GM23248 (cell line): ENCODE data around the gene ARSA. TPM values are rescaled to one million over a fixed set of nuclear protein-coding genes. Genes with fewer than 3 reads are reported as not detected.

Experiments used
- DNase-seq: peaks from one replicate; pipeline ENCODE4 v3.0.0-alpha.2; 2015
- H2AFZ ChIP-seq: fragments of 200-600 bp; sonication (generic); 2 replicates; pipeline ENCODE4 v1.6.1; 2016; ENCODE audit warnings: antibody characterized with exemption
- H3F3A ChIP-seq: fragments of 200-600 bp; sonication (generic); 2 replicates; pipeline ENCODE4 v1.6.1; 2016; ENCODE audit warnings: mild to moderate bottlenecking, antibody characterized with exemption, mixed run types; ENCODE audit not compliant: insufficient read depth
- H3K27ac ChIP-seq: fragments of 200-600 bp; sonication (generic); 2 replicates; pipeline ENCODE4 v1.5.1; 2016; ENCODE audit warnings: mild to moderate bottlenecking
- H3K27me3 ChIP-seq: fragments of 200-600 bp; sonication (generic); replicated peaks from 2 replicates; pipeline ENCODE4 v1.6.1; 2016; ENCODE audit warnings: mild to moderate bottlenecking; ENCODE audit not compliant: insufficient read depth
- H3K36me3 ChIP-seq: fragments of 200-600 bp; sonication (generic); 2 replicates; pipeline ENCODE4 v1.6.1; 2016; ENCODE audit warnings: low read depth, mild to moderate bottlenecking
- H3K4me1 ChIP-seq: fragments of 200-600 bp; sonication (generic); 2 replicates; pipeline ENCODE4 v1.6.1; 2016; ENCODE audit warnings: mild to moderate bottlenecking; ENCODE audit not compliant: insufficient read depth
- H3K4me2 ChIP-seq: fragments of 200-600 bp; sonication (generic); one replicate; pipeline ENCODE4 v1.6.1; 2016; ENCODE audit warnings: mild to moderate bottlenecking; ENCODE audit not compliant: unreplicated experiment
- H3K4me3 ChIP-seq: fragments of 200-600 bp; sonication (generic); 2 replicates; pipeline ENCODE4 v1.5.1; 2016; ENCODE audit warnings: mild to moderate bottlenecking
- H3K79me2 ChIP-seq: fragments of 200-600 bp; sonication (generic); 2 replicates; pipeline ENCODE4 v1.6.1; 2016; ENCODE audit warnings: mild to moderate bottlenecking; ENCODE audit not compliant: insufficient read depth
- H3K9ac ChIP-seq: fragments of 200-600 bp; sonication (generic); 2 replicates; pipeline ENCODE4 v1.6.1; 2016; ENCODE audit warnings: mild to moderate bottlenecking
- H3K9me2 ChIP-seq: fragments of 200-600 bp; sonication (generic); 2 replicates; pipeline ENCODE4 v1.6.1; 2016; ENCODE audit warnings: mixed run types, mild to moderate bottlenecking, moderate library complexity; ENCODE audit not compliant: insufficient read depth
- H3K9me3 ChIP-seq: fragments of 200-600 bp; sonication (generic); one replicate; pipeline ENCODE4 v1.6.1; 2017; ENCODE audit warnings: low read depth
- H4K20me1 ChIP-seq: fragments of 200-600 bp; sonication (generic); 2 replicates; pipeline ENCODE4 v1.6.0; 2016; ENCODE audit not compliant: insufficient read depth
- EZH2 ChIP-seq: fragments of 200-600 bp; sonication (generic); IDR thresholded peaks from 2 replicates; pipeline ENCODE4 v1.6.1; 2018; ENCODE audit warnings: antibody characterized with exemption, mild to moderate bottlenecking; ENCODE audit not compliant: insufficient read depth, poor library complexity, severe bottlenecking
- EZH2phosphoT487 ChIP-seq: fragments of 200-600 bp; sonication (generic); IDR thresholded peaks from 2 replicates; pipeline ENCODE4 v1.6.1; 2018; ENCODE audit warnings: antibody characterized with exemption, moderate library complexity, mild to moderate bottlenecking, low read depth; ENCODE audit not compliant: insufficient read depth
- WGBS, 2 experiments: methylation state at CpG; one replicate each; pipeline ENCODE4 v1.1.6; 2015 to 2017; ENCODE audit warnings: low lambda C conversion rate in 2 of 2, low coverage in 1 of 2; ENCODE audit errors: missing lambda C conversion rate in 2 of 2; 5-methylcytosine and 5-hydroxymethylcytosine counted together
- in situ Hi-C: fragments of 300-500 bp; cut with MboI; formaldehyde crosslinking; loops from 2 replicates; pipeline ENCODE4 v1.15.0; 2020
- polyA plus RNA-seq: library from polyadenylated mRNA; unstranded; fragments of >200 nt; fragmentation: Nextera tagmentation; extraction: Ambion mirVana; gene quantifications from 2 replicates; pipeline ENCODE4 v1.2.1, GENCODE V29; 2016
- total RNA-seq: library from RNA; depleted of rRNA; stranded (reverse); fragments of >200 nt; shearing (Covaris generic); gene quantifications from 2 replicates; pipeline ENCODE4 v1.2.3, GENCODE V29; 2014

ARSA gene
- total and polyA plus RNA-seq, 2 experiments from 2014 or later, result 31.7 to 59.6 TPM

- TF ChIP-seq EZH2 (no peak), EZH2phosphoT487 (no peak)
- Histone ChIP-seq H3K4me3 (no peak overlapping the region), H3K9me2 (no peaks in the 10 kb centered on the region), H2AFZ (no peak overlapping the region), H3K4me1 (no peaks in the 10 kb centered on the region), H3K79me2 (no peaks in the 10 kb centered on the region), H3K9ac (no peak overlapping the region), H3K27ac (no peak overlapping the region), H4K20me1 (no peaks in the 10 kb centered on the region), H3K36me3 (no peaks in the 10 kb centered on the region), H3K27me3 (no peaks in the 10 kb centered on the region), H3K4me2 (no peak overlapping the region), H3F3A (no peaks in the 10 kb centered on the region), H3K9me3 (no peaks in the 10 kb centered on the region)
- in situ Hi-C loops, result no loop called here
- 77 to 79% methylated on average over 11 of the region's 11 CpGs for WGBS, 2 experiments
- no peak for DNase-seq
Observed at GRCh38 chr22:50633771-50634170, 5.8 kb upstream of the ARSA start.

- H3K79me2 ChIP-seq, result no peaks in the 10 kb centered on the region
- H3K9ac ChIP-seq, result no peak overlapping the region
- in situ Hi-C loops, result no loop called here
- H3K9me3 ChIP-seq, result no peaks in the 10 kb centered on the region
- H3K9me2 ChIP-seq, result no peaks in the 10 kb centered on the region
- no peak overlapping the region for H2AFZ ChIP-seq
- 79 to 86% methylated on average over 5 of the region's 5 CpGs for WGBS, 2 experiments
- H4K20me1 ChIP-seq, result no peaks in the 10 kb centered on the region
- H3K4me3 ChIP-seq, result no peak overlapping the region
- H3F3A ChIP-seq, result no peaks in the 10 kb centered on the region
- H3K4me2 ChIP-seq, result no peak overlapping the region
- H3K27me3 ChIP-seq, result no peaks in the 10 kb centered on the region
- no peaks in the 10 kb centered on the region for H3K4me1 ChIP-seq
- no peaks in the 10 kb centered on the region for H3K36me3 ChIP-seq
- no peak for TF ChIP-seq EZH2phosphoT487
- no peak for TF ChIP-seq EZH2
- DNase-seq, result no peak
- no peak overlapping the region for H3K27ac ChIP-seq
Observed at GRCh38 chr22:50633086-50633485, 5.1 kb upstream of the ARSA start.

GRCh38 chr22:50630376-50630775 is 2.4 kb upstream of the ARSA start:
- Histone ChIP-seq H2AFZ (no peak overlapping the region), H3K9ac (no peak overlapping the region), H3F3A (no peaks in the 10 kb centered on the region), H4K20me1 (no peaks in the 10 kb centered on the region), H3K9me3 (no peaks in the 10 kb centered on the region), H3K27me3 (no peaks in the 10 kb centered on the region), H3K9me2 (no peaks in the 10 kb centered on the region), H3K36me3 (no peaks in the 10 kb centered on the region), H3K4me1 (no peaks in the 10 kb centered on the region), H3K79me2 (no peaks in the 10 kb centered on the region), H3K4me2 (no peak overlapping the region), H3K27ac (no peak overlapping the region), H3K4me3 (no peak overlapping the region)
- DNase-seq, result no peak
- TF ChIP-seq EZH2phosphoT487, result no peak
- TF ChIP-seq EZH2, result no peak
- WGBS, 2 experiments, result 86 to 92% methylated on average over 5 of the region's 5 CpGs
- in situ Hi-C loops, result no loop called here

GRCh38 chr22:50628543-50629134 is 687 bp upstream of the ARSA start:
- 37% methylated on average over 14 to 16 of the region's 16 CpGs for WGBS, 2 experiments
- no peak for DNase-seq
- Histone ChIP-seq H3K27me3 (no peaks in the 10 kb centered on the region), H3K79me2 (no peaks in the 10 kb centered on the region), H3K9me2 (no peaks in the 10 kb centered on the region), H3K9ac (peak overlapping the region; percentile 75), H2AFZ (peak overlapping the region; percentile 95), H3K36me3 (no peaks in the 10 kb centered on the region), H3K27ac (no peak overlapping the region), H3F3A (no peaks in the 10 kb centered on the region), H3K4me1 (no peaks in the 10 kb centered on the region), H3K4me2 (peak overlapping the region; percentile 97), H4K20me1 (no peaks in the 10 kb centered on the region), H3K9me3 (no peaks in the 10 kb centered on the region), H3K4me3 (peak overlapping the region; percentile 75)
- in situ Hi-C loops, result no loop called here
- TF ChIP-seq EZH2phosphoT487, result no peak
- TF ChIP-seq EZH2, result no peak
